Prostate gland (tissue), 2 donors: ENCODE results near the gene HBE1.

Source experiments
- CTCF ChIP-seq, 4 experiments: fragments of 200-600 bp in 2 of 4; fragments of 450-650 bp in 2 of 4; sonication (generic) in 2 of 4; IDR thresholded peaks; 1 replicate in 3 of 4; 2 replicates in 1 of 4; pipeline ENCODE4 v1.5.1; 2016 to 2019; ENCODE audit warnings: antibody characterized with exemption in 4 of 4, mild to moderate bottlenecking in 2 of 4, moderate library complexity in 2 of 4
- POLR2A ChIP-seq: fragments of 450-650 bp; IDR thresholded peaks from one replicate; pipeline ENCODE4 v1.6.1; 2016; ENCODE audit warnings: antibody characterized with exemption, mild to moderate bottlenecking
- POLR2AphosphoS5 ChIP-seq: sonication (generic); formaldehyde crosslinking; IDR thresholded peaks from one replicate; pipeline ENCODE4 v1.6.1; 2017; ENCODE audit warnings: antibody characterized with exemption

- TF ChIP-seq CTCF (IDR thresholded peaks at IDR 0.05), result no peak
- no peak for TF ChIP-seq POLR2A
- no peak for TF ChIP-seq POLR2AphosphoS5
Observed at GRCh38 chr11:5303626-5304025, 33.9 kb upstream of the HBE1 start.
